GM18861 (cell line): ENCODE measurements around the gene MMP25.
A peak's percentile ranks its signal among the peaks of the same experiment; 100 is the strongest.

Source experiments
- ATAC-seq: cut with Tn5 transposase; IDR thresholded peaks from one replicate; pipeline ENCODE4 v1.9.1; 2021; ENCODE audit not compliant: unreplicated experiment

MMP25 gene

GRCh38 chr16:3091551-3091950 lies 45.2 kb downstream of the MMP25 start:
- no peak for ATAC-seq

GRCh38 chr16:3092501-3092941 lies 46.2 kb downstream of the MMP25 start:
- ATAC-seq = no peak

- no peak for ATAC-seq
Measured at GRCh38 chr16:3094289-3095027, 48.1 kb downstream of the MMP25 start.

GRCh38 chr16:3095869-3096268 lies 49.5 kb downstream of the MMP25 start:
- peak; percentile 58 for ATAC-seq

GRCh38 chr16:3096362-3096761 lies 50.0 kb downstream of the MMP25 start:
- ATAC-seq = no peak

GRCh38 chr16:3097266-3097665 lies 50.9 kb downstream of the MMP25 start:
- ATAC-seq = no peak

- no peak for ATAC-seq
Measured at GRCh38 chr16:3098459-3099394, 52.4 kb downstream of the MMP25 start, which contains the start of gene ZSCAN10. TSS of gene ZSCAN10 (minus strand) at chr16:3099294. CDS start at chr16:3092937, 6,357 bp downstream.

- no peak for ATAC-seq
Measured at GRCh38 chr16:3099395-3099731, 53.0 kb downstream of the MMP25 start.

- peak; percentile 30 for ATAC-seq
Measured at GRCh38 chr16:3099732-3100499, 53.6 kb downstream of the MMP25 start.

GRCh38 chr16:3101018-3101840 lies 54.9 kb downstream of the MMP25 start:
- ATAC-seq = no peak

- no peak for ATAC-seq
Measured at GRCh38 chr16:3101841-3102470, 55.6 kb downstream of the MMP25 start.

GRCh38 chr16:3106205-3106928 lies 60.0 kb downstream of the MMP25 start:
- ATAC-seq = peak; percentile 76
